Astrocyte (in vitro differentiated cells and primary cell): ENCODE data around the gene KRTAP19-4. TPM values are rescaled to one million over a fixed set of nuclear protein-coding genes. Genes with fewer than 3 reads are reported as not detected.

ENCODE experiments used
- DNase-seq: peaks from one replicate; pipeline ENCODE4 v3.0.0-alpha.2; 2010; ENCODE audit warnings: low read depth
- FAIRE-seq: peaks from 2 replicates; lab custom pipeline; 2011; peaks lifted over from hg19 to GRCh38; lab: Jason Lieb, UNC
- H2AFZ ChIP-seq: 2 replicates; pipeline ENCODE4 v1.6.0; 2012; ENCODE audit warnings: low read depth, low read length, inconsistent platforms
- H3K27ac ChIP-seq: 2 replicates; pipeline ENCODE4 v1.5.1; 2011; ENCODE audit warnings: low read depth, low read length, inconsistent platforms
- H3K27me3 ChIP-seq: 2 replicates; pipeline ENCODE4 v1.6.0; 2011; ENCODE audit warnings: low read length, inconsistent platforms; ENCODE audit not compliant: insufficient read depth
- H3K36me3 ChIP-seq: 2 replicates; pipeline ENCODE4 v1.5.1; 2011; ENCODE audit warnings: low read length, inconsistent platforms; ENCODE audit not compliant: insufficient read depth
- H3K4me1 ChIP-seq: 2 replicates; pipeline ENCODE4 v1.5.1; 2011; ENCODE audit warnings: low read length, inconsistent platforms; ENCODE audit not compliant: insufficient read depth
- H3K4me2 ChIP-seq: 2 replicates; pipeline ENCODE4 v1.6.0; 2012; ENCODE audit warnings: low read length, inconsistent platforms
- H3K4me3 ChIP-seq: 2 replicates; pipeline ENCODE4 v1.5.1; 2011; ENCODE audit warnings: low read depth, mild to moderate bottlenecking, low read length, inconsistent platforms; ENCODE audit not compliant: insufficient read depth
- H3K79me2 ChIP-seq: 2 replicates; pipeline ENCODE4 v1.6.0; 2012; ENCODE audit warnings: mild to moderate bottlenecking, low read length, inconsistent platforms; ENCODE audit not compliant: insufficient read depth
- H3K9ac ChIP-seq: 2 replicates; pipeline ENCODE4 v1.6.0; 2012; ENCODE audit warnings: mild to moderate bottlenecking, low read length, inconsistent platforms
- H3K9me3 ChIP-seq: 2 replicates; pipeline ENCODE4 v1.5.1; 2012; ENCODE audit warnings: low read depth, mild to moderate bottlenecking, low read length, inconsistent platforms; ENCODE audit not compliant: insufficient read depth
- H4K20me1 ChIP-seq: 2 replicates; pipeline ENCODE4 v1.6.0; 2012; ENCODE audit warnings: low read length, inconsistent platforms; ENCODE audit not compliant: insufficient read depth
- H3K27ac Mint-ChIP-seq: one replicate; pipeline ENCODE4 v1.8.0; 2021; ENCODE audit warnings: mild to moderate bottlenecking, mixed read lengths; ENCODE audit not compliant: unreplicated experiment
- H3K27me3 Mint-ChIP-seq: one replicate; pipeline ENCODE4 v1.8.0; 2021; ENCODE audit warnings: low read depth, mixed read lengths; ENCODE audit not compliant: unreplicated experiment
- H3K36me3 Mint-ChIP-seq: one replicate; pipeline ENCODE4 v1.8.0; 2021; ENCODE audit warnings: low read depth, mixed read lengths; ENCODE audit not compliant: unreplicated experiment
- H3K4me1 Mint-ChIP-seq: one replicate; pipeline ENCODE4 v1.8.0; 2021; ENCODE audit warnings: low read depth, mixed read lengths; ENCODE audit not compliant: unreplicated experiment
- H3K4me3 Mint-ChIP-seq: one replicate; pipeline ENCODE4 v1.8.0; 2021; ENCODE audit warnings: mild to moderate bottlenecking, moderate library complexity, mixed read lengths; ENCODE audit not compliant: unreplicated experiment
- H3K9me3 Mint-ChIP-seq: one replicate; pipeline ENCODE4 v1.8.0; 2021; ENCODE audit warnings: mild to moderate bottlenecking, mixed read lengths; ENCODE audit not compliant: unreplicated experiment
- CTCF ChIP-seq: IDR thresholded peaks from 2 replicates; pipeline ENCODE4 v1.5.1; 2011; ENCODE audit warnings: low read depth, mild to moderate bottlenecking, inconsistent platforms, low read length, moderate library complexity; ENCODE audit not compliant: insufficient read depth
- EZH2 ChIP-seq: IDR thresholded peaks from 2 replicates; pipeline ENCODE4 v1.6.1; 2012; ENCODE audit warnings: mild to moderate bottlenecking, low read length, inconsistent platforms; ENCODE audit not compliant: insufficient read depth
- total RNA-seq: library from RNA; stranded (reverse); gene quantifications from 2 replicates; pipeline ENCODE4 v1.2.1, GENCODE V29; 2021

Gene KRTAP19-4
- total RNA-seq, 1 donor from 2014 or later: not detected

GRCh38 chr21:30491963-30492428 lies 5.0 kb downstream of the KRTAP19-4 start, which contains the start of gene KRTAP19-3:
TSS of gene KRTAP19-3 (minus strand) at chr21:30492013. CDS start at chr21:30491957, 56 bp downstream.
- H3K4me2 ChIP-seq: no peak within 1 kb of the TSS
- no peaks in the 10 kb centered on the region for H4K20me1 ChIP-seq
- Mint-ChIP-seq H3K4me3 (no peak within 1 kb of the TSS), H3K4me1 (no peaks in the 10 kb centered on the region), H3K27me3 (no peaks in the 10 kb centered on the region), H3K36me3 (no peaks in the 10 kb centered on the region), H3K27ac (no peak within 1 kb of the TSS), H3K9me3 (no peaks in the 10 kb centered on the region)
- TF ChIP-seq EZH2: no peak
- TF ChIP-seq CTCF: no peak
- H2AFZ ChIP-seq: no peak within 1 kb of the TSS
- no peak within 1 kb of the TSS for H3K27ac ChIP-seq
- H3K79me2 ChIP-seq: no peaks in the 10 kb centered on the region
- no peak for DNase-seq
- H3K4me3 ChIP-seq: no peak within 1 kb of the TSS
- no peaks in the 10 kb centered on the region for H3K36me3 ChIP-seq
- no peaks in the 10 kb centered on the region for H3K4me1 ChIP-seq
- no peaks in the 10 kb centered on the region for H3K27me3 ChIP-seq
- no peak for FAIRE-seq
- H3K9me3 ChIP-seq: peaks cover 2% of the 10 kb centered on the region
- H3K9ac ChIP-seq: no peak within 1 kb of the TSS

DNA sequence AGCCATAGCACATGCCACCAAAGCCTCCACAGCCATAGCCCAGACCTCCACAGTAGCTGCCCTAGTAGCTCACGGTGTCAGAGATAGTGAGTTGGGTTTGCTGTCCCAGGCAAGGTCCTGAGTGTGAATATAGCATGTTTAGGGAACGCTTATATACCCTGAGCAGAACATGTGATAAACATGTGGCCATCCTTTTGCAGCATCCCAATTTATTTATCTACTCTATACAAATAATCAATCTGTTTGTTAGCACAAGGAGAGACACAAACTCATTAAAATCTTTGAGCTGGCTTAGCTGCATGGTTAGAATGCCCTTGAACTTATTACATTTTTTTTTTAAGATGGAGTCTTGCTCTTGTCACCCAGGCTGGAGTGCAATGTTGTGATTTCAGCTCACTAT lies 9.6 kb downstream of the KRTAP19-4 start, which contains the start of gene KRTAP19-2:
Gene KRTAP19-2, minus strand, starts transcription at position 101 of the 400 bp plus-strand sequence. Its CDS starts 88 bp downstream, at position 13.
- Histone ChIP-seq H3K27ac (no peak within 1 kb of the TSS), H3K79me2 (no peaks in the 10 kb centered on the region), H3K9ac (no peak within 1 kb of the TSS), H3K4me2 (no peak within 1 kb of the TSS), H4K20me1 (no peaks in the 10 kb centered on the region), H3K4me3 (no peak within 1 kb of the TSS), H3K9me3 (peaks cover 8% of the 10 kb centered on the region), H3K4me1 (no peaks in the 10 kb centered on the region), H3K27me3 (no peaks in the 10 kb centered on the region), H2AFZ (no peak within 1 kb of the TSS), H3K36me3 (no peaks in the 10 kb centered on the region)
- no peaks in the 10 kb centered on the region for H3K36me3 Mint-ChIP-seq
- TF ChIP-seq CTCF (no peak), EZH2 (no peak)
- no peak for DNase-seq
- no peaks in the 10 kb centered on the region for H3K4me1 Mint-ChIP-seq
- no peak within 1 kb of the TSS for H3K4me3 Mint-ChIP-seq
- no peak within 1 kb of the TSS for H3K27ac Mint-ChIP-seq
- no peak for FAIRE-seq
- H3K27me3 Mint-ChIP-seq: no peaks in the 10 kb centered on the region
- peaks cover 7% of the 10 kb centered on the region for H3K9me3 Mint-ChIP-seq

- DNase-seq: no peak
- H4K20me1 ChIP-seq: no peaks in the 10 kb centered on the region
- no peaks in the 10 kb centered on the region for H3K27me3 ChIP-seq
- H3K36me3 ChIP-seq: no peaks in the 10 kb centered on the region
- no peak for TF ChIP-seq CTCF
- TF ChIP-seq EZH2: no peak
- no peak overlapping the region for H3K9ac ChIP-seq
- Mint-ChIP-seq H3K4me3 (no peak overlapping the region), H3K9me3 (peaks cover 7% of the 10 kb centered on the region), H3K27ac (no peak overlapping the region), H3K4me1 (no peaks in the 10 kb centered on the region), H3K27me3 (no peaks in the 10 kb centered on the region), H3K36me3 (no peaks in the 10 kb centered on the region)
- H3K9me3 ChIP-seq: peaks cover 5% of the 10 kb centered on the region
- no peak overlapping the region for H3K4me3 ChIP-seq
- H3K79me2 ChIP-seq: no peaks in the 10 kb centered on the region
- no peak overlapping the region for H2AFZ ChIP-seq
- no peak overlapping the region for H3K27ac ChIP-seq
- no peak for FAIRE-seq
- H3K4me2 ChIP-seq: no peak overlapping the region
- H3K4me1 ChIP-seq: no peaks in the 10 kb centered on the region
These were observed 10.8 kb downstream of the KRTAP19-4 start for GRCh38 chr21:30486180-30486579.
